ENCODE measurements around the gene HYCC1. TPM values are rescaled to one million over a fixed set of nuclear protein-coding genes. Genes with fewer than 3 reads are reported as not detected.

Gene HYCC1
- total and polyA plus RNA-seq, 8 donors, result 3.8 to 15.5 (median 9.1) TPM

DNA sequence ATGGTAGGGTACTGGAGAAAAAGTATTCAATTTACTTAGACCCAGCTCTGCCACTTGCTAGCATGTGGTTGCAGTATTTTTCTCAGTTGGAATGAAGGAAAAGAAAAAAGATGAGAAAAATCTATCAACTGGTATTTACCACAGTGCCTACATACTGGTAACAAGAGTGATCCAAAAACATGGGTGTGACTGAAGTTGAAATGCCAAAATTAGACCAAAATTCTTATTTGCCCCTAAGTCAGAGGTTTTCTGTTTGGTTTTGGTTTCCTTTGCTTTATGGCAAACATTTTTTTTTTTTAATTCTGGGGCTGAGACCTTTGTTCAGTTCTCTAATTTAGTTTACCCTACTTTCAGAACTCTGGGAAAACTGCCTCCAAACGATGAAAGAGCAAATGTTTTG lies 12.3 kb downstream of the HYCC1 start:
- ATAC-seq (no peak), FAIRE-seq (no peak), DNase-seq (no peak)
- Histone ChIP-seq H3K4me3 (no peak overlapping the region), H3K27ac (no peak overlapping the region), H3K36me3 (no peaks in the 10 kb centered on the region), H3K9me3 (no peaks in the 10 kb centered on the region), H3K4me1 (no peaks in the 10 kb centered on the region), H3K27me3 (no peaks in the 10 kb centered on the region)
- TF ChIP-seq, protein P1, sequence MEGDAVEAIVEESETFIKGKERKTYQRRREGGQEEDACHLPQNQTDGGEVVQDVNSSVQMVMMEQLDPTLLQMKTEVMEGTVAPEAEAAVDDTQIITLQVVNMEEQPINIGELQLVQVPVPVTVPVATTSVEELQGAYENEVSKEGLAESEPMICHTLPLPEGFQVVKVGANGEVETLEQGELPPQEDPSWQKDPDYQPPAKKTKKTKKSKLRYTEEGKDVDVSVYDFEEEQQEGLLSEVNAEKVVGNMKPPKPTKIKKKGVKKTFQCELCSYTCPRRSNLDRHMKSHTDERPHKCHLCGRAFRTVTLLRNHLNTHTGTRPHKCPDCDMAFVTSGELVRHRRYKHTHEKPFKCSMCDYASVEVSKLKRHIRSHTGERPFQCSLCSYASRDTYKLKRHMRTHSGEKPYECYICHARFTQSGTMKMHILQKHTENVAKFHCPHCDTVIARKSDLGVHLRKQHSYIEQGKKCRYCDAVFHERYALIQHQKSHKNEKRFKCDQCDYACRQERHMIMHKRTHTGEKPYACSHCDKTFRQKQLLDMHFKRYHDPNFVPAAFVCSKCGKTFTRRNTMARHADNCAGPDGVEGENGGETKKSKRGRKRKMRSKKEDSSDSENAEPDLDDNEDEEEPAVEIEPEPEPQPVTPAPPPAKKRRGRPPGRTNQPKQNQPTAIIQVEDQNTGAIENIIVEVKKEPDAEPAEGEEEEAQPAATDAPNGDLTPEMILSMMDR (IDR thresholded peaks at IDR 0.05), result no peak
- 76 to 82% methylated on average over 1 of the region's 1 CpG for WGBS, 2 donors
- intact Hi-C loops (cut with DNase I), result no loop called here

DNA sequence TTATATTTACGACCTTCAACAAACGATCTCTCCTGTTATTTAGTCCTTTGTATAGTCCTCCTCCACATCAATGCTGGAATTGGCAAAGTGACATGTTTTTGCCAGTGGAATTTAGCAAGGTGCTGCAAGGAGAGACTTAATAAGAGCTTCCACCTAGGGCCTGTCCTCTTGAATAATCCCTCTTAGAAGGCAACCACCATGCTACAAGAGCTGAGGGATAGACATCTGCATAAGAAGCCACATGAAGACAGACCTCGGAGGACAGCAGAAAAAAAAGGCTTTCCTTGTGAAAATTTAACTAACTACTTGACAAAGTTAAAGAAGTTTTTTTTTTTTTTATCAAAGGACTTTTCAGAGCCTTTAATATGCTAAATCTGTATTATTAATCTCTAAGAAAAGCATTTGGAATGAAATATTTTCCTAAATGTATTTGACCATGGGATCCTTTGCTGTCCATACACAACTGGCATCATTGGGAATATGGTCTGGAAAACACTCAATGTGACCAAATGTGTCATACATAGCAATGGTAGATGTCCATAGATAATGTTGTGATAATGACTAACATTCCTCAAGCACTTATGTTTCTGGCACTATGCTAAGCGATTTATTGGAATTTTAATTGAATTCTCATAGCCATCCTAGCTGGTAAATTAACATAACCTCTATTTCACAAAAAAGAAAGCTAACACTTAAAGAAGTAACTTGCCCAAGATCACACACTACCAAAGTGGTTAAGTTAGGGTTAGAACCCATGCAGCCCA lies 13.2 kb downstream of the HYCC1 start:
- ATAC-seq, result no peak
- TF ChIP-seq, protein P1 (IDR thresholded peaks at IDR 0.05), result no peak
- Histone ChIP-seq H3K27me3 (no peaks in the 10 kb centered on the region), H3K36me3 (no peaks in the 10 kb centered on the region), H3K27ac (no peak overlapping the region), H3K9me3 (no peaks in the 10 kb centered on the region), H3K4me1 (no peaks in the 10 kb centered on the region), H3K4me3 (no peak overlapping the region)
- FAIRE-seq, result no peak
- intact Hi-C loops (cut with DNase I), result no loop called here
- WGBS, 2 donors, result 76 to 80% methylated on average over 4 of the region's 4 CpGs
- no peak for DNase-seq

DNA sequence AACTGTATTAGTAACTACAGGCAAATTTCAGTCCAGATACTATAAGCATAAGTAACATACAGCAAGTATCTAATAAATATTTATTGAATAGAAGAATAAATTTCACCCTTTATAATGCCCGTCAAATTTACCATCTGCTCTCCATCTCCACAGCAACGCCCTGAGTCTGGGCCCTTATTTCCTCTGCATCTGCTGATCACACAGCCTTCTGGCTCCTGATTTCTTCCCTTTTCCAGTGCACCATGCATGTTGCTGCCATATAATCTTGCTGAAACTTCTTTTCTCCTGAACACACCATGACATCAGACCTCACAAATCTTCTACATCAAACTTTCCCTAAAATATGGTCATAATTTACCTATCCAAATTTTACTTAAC lies 15.4 kb downstream of the HYCC1 start:
- TF ChIP-seq, protein P1 (IDR thresholded peaks at IDR 0.05), result no peak
- FAIRE-seq (no peak), ATAC-seq (no peak), DNase-seq (no peak)
- intact Hi-C loops (cut with DNase I), result no loop called here
- WGBS, 2 donors, result 88 to 90% methylated on average over 2 of the region's 2 CpGs
- Histone ChIP-seq H3K27ac (no peak overlapping the region), H3K9me3 (no peaks in the 10 kb centered on the region), H3K36me3 (no peaks in the 10 kb centered on the region), H3K27me3 (no peaks in the 10 kb centered on the region), H3K4me1 (no peaks in the 10 kb centered on the region), H3K4me3 (no peak overlapping the region)

DNA sequence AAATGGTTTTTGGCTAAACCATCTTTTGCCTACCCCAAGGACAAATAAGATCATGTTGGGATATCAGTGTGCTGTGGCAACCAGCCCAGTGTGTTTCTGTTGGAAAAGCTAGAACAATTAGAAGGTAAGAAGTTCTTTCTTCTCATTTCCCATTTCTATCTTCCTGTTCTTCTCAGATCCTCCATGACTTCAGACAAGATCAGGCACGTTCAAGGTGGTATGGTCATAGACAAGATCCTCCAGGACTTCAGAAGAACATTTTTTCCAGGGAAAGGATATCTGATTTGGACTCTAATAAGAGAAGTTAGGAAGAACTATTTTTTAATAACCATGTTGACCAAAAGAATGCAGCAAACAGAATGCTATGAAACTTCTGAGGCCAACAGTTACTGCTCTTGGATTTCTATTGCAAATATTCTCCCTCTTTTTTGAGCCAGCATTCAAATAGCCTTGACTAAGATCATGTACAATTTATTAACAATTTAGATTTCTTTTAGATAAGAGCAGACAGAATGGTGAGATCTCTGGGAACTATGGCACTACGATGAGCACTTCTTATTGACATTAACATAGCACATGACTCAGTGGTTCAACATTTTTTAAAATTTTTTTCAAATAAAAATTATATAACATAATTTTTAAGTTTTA lies 15.9 kb downstream of the HYCC1 start:
- no peak for DNase-seq
- TF ChIP-seq, protein P1 (IDR thresholded peaks at IDR 0.05), result no peak
- Histone ChIP-seq H3K27ac (no peak overlapping the region), H3K27me3 (no peaks in the 10 kb centered on the region), H3K4me1 (no peaks in the 10 kb centered on the region), H3K36me3 (no peaks in the 10 kb centered on the region), H3K4me3 (no peak overlapping the region), H3K9me3 (no peaks in the 10 kb centered on the region)
- ATAC-seq, result no peak
- FAIRE-seq, result no peak
- intact Hi-C loops (cut with DNase I), result no loop called here
- WGBS, 2 donors, result 91 to 94% methylated on average over 2 of the region's 2 CpGs

DNA sequence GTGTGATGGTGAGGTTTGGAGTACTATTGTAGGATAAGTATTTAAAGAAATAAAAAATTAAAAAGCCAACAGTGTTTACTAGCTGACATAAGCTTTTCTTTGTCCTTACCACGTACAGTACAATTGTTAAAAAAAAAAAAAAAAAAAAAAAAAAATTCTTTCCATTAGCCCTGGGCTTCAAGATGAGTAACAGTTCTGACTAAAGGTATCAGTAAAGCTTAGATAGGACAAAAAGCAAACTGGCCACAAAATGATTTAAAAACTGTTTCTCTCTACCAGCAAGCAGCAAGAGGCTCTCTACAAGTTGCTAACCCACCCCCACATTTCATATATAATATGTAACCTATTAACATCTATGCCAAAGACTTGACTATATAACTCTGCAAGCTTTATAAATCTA lies 17.5 kb downstream of the HYCC1 start:
- Histone ChIP-seq H3K36me3 (no peaks in the 10 kb centered on the region), H3K9me3 (no peaks in the 10 kb centered on the region), H3K27me3 (no peaks in the 10 kb centered on the region), H3K27ac (no peak overlapping the region), H3K4me3 (no peak overlapping the region), H3K4me1 (no peaks in the 10 kb centered on the region)
- DNase-seq, result no peak
- TF ChIP-seq, protein P1 (IDR thresholded peaks at IDR 0.05), result no peak
- FAIRE-seq, result no peak
- no peak for ATAC-seq
- WGBS, 2 donors, result 32 to 42% methylated on average over 1 of the region's 1 CpG
- intact Hi-C loops (cut with DNase I), result no loop called here
